Nucleus accumbens (tissue), 56 donors: Measurements from ENCODE around the gene TRPV2.
A peak's percentile ranks its signal among the peaks of the same experiment; 100 is the strongest.
"Not testable (repeated sequence)": the region's sequence is repeated elsewhere in the genome, so short reads cannot be mapped to it uniquely, and the experiment has no call there.

Experiments used
- DNase-seq, 56 donors: peaks; one replicate each; lab custom pipeline; 2025; lab: John Stamatoyannopoulos, UW

The TRPV2 gene

DNA sequence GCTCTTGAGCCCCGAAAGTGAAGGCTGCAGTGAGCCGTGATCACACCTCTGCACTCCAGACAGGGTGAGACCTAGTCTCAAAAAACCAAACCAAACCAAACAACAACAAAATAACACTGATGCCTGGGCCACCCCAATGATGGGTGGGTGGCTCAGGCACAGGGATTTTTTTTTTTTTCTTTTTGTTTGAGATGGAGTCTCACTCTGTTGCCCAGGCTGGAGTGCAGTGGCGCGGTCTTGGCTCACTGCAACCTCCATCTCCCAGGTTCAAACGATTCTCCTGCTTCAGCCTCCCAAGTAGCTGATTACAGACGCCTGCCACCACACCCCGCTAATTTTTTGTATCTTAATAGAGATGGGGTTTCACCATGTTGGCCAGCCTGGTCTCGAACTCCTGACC, 36.9 kb downstream of the TRPV2 start:
- not testable (repeated sequence) for DNase-seq

DNA sequence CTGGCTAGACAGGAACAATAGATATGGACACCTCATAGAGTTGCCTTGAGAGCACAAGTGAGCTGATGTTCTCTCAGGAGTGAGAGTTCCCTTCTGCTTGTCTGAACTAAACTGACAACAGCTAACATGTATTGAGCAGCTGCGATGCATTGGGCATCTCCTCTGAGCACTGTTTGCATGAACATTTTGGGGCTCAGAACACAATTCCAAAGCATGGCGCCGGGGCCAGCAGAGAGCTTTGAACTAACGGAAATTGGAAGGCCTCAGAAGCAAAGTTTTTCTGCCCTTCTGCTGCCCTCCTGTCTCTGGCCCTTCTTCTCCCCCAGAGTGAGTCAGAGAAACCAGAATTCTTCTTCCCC, 38.1 kb downstream of the TRPV2 start:
- DNase-seq, result no peak

DNA sequence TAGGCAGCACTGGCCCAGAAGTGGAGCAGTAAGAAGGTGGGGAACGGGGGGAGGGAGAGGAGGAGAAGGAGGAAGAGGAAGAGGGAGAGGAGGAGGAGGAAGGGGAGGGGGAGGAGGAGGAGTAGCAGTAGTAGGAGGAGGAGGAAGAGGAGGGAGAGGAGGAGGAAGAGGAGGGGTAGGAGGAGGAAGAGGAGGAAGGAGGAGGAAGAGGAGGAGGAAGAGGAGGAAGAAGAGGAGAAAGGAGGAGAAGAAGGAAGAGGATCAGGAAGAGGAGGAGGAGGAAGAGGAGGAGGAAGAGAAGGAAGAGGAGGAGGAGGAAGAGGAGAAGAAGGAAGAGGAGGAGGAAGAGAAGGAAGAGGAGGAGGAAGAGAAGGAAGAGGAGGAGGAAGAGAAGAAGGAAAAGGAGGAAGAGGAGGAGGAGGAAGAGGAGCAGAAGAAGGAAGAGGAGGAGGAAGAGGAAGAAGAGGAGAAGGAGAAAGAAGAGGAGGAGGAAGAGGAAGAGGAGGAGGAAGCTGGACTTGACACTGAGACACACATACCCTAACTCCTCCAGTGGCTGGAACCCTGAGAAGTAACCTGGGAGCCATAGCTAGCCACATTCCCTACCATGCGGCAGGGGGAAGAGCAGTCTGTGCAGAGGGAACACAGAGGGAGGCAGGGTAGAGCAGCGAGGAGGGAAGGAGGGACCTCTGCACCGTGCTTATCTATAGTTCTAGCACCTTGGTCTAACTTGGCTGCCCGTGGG, 40.8 kb downstream of the TRPV2 start:
- DNase-seq, result no peak

DNA sequence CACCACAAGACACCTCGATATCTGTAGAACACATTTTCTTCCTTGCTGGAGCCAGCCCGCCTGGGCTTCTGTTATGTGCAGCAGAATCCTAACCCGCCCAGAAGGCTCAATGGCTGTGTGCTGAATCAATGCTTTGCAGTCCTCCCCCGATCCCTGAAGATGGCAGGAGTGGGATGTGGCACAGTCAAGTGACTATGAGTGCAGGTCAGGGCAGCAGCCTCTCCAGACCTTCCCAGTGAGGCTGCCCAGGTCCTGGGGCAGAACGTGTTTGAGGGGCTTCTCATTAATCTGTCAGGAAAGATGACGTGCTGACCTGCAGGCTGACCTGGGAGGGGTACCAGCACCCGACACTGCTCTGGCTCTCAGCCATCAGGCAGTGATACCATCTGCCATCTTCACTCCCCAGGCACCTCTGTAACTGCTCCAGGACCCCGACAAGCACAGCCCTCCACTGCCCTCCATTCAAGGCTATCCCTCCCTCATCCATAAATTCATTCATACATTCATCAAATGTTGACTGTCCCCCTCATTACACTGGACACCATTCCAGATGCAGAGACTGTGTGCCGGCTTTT, 41.5 kb downstream of the TRPV2 start:
- DNase-seq, result peak in 19 of 56 donors; percentile 5 to 63 (median 21)

DNA sequence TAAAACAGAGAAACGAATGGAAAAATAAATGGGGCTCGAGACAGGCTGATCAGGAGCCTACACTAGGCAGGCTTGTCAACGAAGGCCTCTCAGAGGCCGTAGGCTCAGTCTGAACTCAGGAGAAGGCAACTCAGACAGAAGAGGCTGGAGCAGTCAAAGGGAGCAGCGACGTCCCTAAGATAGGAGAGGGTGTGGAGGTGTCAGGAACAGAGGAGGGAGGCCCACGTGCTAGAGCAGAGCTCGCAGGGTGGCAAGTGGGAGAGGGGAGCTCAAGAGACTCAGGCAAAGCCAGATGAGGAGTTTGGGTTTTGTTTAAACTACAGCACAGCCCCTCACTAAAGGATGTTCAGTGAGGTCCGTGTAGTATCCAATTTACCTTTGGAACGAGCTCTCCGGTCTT, 43.9 kb downstream of the TRPV2 start:
- DNase-seq, result no peak

DNA sequence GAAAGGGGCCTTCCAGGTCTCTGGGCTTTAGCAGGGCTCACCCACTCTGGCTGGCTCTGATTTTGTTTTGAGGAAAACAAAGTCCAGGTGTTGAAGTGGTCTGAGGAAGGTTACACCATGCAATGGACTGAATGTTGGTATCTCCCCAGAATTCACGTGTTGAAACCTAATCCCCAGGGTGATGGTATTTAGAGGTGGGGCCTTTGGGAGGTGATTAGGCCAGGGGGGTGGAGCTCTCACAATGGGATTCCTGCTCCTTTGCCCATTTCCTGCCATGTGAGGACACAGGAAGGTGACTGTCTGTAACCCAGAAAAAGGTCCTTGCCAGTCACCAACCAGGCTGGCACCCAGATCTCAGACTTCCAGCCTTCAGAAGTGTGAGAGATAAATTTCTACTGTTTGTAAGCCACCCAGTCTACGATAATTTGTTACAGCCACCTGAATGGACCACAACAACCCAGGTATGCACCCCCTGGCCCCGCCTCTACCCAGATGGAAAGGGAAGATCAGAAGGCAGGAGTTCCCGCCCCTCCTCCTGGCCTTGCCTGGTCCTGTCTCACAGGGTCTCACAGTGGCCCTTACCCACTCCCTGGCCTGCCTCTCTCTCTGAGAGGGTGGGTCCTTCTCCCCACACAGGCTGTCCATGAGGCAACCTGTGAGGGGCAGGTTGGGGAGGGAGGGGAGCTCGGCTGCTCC, 44.6 kb downstream of the TRPV2 start:
- no peak for DNase-seq

DNA sequence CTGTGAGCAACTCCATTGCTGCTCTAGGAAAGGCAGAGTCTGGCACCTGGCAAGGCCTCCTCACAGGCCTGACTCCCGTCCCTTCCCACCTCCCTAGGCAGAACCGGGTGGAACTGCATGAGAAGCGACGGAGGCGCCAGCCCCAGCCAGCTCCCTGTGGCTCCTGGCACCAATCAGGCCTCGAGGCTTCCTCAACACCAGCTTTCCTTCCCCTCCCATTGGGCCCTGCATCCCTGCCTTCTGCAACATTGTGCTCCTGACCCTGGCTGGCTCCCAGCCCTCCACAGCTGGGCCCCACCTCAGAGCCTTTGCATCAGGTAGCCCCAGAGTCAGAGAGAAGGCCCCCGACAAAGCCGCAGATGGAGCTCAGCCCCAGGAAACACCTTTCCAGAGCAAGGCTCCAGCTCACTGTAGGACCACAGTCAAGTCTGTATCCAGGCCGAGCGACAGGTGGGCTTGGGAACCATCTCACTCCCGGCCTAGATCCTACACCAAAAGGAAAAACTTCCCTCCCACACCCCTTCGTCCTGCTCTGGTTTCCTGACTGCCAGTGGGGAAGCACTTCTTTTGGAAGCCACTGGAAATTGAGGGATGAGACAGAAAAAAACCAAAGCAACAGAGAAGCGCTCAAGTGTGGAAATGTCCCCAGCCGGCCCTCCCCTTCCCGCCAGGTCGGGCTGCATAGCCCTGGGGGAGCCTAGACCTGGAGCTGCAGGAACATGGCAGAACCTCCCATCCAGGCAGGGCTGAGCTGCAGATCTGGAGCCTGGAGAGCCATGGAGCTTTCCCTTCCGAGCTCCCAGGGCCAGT, 45.6 kb downstream of the TRPV2 start:
- no peak for DNase-seq

DNA sequence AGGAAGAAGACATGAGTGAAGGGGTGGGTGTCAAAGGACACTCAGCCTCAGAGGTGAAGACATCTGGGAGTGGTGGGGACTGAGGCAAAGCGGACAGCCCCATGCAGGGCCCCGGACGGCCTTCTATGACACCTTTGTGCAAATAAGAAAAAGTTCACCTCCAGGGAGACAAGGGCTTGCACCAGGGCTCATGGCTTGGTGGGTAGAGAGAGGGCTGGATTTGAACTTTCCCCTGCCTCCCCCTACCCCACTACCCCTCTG, 46.2 kb downstream of the TRPV2 start:
- no peak for DNase-seq

DNA sequence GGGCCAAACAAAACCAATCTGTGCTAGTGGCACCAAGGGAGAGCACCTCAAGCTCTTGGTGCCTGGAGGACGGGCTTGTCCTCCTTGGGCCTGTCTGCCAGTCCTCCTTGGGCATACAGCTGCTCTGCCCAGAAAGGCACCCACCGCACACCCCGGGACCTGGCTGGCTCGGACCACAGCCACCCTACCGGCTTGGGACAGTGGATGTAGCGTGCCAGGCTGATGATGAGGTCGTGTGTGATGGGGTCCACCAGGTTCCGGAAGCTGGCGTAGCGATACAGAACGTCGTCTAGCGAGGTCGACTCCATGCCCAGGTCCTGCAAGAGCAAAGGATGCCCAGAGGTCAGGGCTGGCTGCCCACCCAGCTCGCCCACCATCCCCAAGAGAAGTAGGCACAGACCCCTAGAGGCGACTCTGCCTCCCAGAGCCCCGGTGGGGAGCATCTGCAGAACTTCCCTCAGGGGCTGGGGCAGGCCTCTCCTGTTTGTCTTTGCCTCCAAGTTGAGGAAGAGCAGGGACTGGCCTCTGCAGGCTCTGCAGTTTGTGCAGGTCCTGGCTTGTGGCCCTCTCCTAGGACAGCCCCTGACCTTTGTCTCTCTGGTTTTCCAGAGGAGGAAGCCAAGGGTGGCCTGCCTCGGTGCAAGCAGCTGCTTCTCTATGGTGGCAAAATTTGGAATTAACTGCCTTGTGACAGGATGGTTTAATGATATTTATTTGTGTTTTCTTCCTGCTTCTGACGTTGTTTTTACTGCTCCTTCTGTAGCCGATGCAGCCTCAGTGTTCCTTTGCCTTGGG, 46.9 kb downstream of the TRPV2 start:
- DNase-seq, result no peak

DNA sequence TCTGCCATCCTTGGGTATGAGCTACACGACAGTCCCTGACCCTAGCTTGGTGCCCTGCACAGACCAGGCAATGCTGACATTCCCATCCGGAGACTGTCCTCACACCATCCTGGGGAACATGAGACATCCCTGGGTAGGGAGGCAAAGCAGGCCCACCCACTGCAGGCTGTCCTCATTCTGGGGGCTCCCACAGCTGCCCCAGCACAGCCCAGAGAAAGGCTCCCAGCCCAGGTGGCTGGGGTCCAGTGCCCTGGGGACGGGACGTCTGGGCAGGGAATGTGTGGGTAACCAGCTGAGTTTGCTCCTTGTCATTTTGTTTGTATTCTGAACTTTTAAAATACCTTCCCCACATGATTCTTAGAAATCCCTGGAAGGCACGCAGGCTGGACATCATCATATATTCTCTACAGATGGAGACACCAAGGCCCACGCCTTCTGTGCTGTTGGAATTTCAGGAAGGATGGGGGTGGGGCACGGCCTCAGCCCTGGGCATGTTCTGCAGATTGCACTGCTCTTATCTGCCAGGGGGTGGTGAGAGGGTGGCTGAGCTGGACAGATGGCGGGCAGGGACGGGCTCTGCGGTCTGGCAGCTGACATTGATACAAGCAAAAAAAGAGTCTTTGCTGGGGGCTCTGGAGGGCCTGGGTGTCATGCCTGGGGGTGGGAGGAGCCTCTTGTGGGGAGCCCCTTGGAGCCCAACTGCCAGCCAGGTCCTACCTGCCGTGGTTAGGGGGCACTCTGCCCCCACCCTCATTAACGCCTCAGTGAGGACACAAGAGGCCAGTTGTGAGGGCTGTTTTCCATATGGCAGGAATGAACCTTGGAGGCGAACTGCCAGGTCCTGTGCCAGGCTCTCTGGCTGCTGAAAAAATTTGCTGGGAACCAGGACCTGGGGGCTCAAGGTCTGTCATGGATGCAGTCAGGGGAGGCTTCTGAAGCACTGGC, 48.3 kb downstream of the TRPV2 start:
- DNase-seq, result no peak

DNA sequence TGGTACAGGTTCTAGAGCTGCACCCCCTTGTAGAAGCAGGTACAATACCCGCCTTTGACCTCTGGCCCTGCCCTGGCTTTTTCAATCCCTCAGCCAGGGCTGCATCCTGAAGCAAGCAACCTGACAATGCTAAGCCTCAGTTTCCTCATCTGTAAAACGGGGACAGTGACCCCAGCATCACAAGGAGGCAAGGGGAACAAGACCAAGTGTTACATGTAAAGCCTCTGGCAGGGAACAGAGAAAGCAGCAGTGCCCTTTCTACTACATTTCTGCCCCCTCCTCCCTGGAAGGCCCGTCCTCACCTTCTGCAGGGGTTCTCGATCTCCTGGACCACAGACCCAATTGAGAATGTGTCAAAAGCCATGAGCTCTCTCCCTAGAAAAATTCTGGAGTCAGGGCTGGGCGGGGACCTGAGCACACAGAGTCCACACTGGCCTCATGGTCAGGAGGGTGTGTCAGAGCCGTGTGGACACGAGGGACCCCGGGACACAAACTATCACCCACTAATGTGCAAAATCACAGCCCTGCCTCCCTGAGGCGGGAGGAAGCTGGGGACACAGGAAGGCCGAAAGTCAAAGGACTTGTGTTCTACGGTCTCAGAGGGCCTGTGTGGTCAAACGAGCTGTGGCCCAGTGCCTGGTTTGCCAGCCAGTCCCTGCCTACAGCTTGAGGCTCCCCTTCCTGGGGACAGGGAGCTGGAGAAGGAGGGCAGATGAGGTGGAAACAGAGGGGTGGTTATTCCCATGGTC, 49.1 kb downstream of the TRPV2 start:
- no peak for DNase-seq

DNA sequence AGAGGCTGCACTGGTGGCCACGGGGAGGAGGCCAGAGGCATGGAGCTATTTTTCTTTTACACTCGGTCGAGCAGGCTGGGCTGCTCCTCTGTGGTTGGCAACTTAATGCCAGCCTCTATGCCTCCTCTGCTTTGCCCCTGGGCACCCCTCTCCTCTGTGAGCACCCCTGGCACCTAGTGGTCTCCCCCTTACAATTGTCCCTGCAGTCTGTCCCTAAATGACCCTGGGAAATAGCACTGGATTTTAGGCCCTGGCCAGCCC, 49.6 kb downstream of the TRPV2 start:
- DNase-seq, result no peak

DNA sequence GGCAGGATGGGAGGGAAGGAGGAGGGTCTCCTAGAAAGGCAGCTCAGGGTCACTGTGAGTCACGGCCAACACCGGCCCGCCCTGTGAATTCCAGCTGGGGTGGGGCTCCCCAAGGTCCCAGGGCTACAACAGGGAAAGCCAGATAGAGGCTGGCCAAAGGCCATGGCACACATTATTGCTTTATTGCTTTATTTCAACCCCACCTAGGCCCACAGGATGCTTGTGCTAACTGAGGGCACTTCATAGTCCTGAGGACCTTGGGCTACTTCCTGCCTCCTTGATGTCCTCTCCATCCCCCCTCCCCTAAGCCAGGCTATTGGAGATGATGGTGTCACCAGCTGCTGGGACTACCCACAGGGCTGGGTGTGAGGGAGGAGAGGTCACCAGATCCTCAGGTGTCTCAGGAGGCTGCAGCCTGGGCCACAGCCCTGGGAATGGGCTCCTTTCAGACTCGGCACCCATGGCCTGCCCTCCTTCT, 50.5 kb downstream of the TRPV2 start:
- DNase-seq, result no peak

DNA sequence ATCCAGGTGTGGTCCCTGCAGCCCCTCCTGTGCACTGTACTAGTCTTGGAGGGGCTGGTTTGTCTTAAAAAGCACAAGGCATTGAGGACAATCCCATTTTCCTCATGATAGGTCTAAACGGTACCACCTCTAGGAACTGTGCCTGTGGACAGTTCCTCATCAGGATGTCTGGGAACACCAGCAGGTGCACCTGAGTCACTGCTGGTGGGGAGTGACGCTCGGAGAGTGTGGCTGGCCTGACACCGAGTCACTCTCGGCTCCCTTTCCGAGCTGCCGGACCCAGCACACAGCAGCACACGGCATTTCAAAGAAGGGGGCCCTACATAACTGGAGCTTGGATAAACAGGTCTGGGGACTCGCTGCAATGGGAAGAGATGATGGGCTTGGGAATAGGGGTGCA, 51.0 kb downstream of the TRPV2 start:
- DNase-seq, result no peak

DNA sequence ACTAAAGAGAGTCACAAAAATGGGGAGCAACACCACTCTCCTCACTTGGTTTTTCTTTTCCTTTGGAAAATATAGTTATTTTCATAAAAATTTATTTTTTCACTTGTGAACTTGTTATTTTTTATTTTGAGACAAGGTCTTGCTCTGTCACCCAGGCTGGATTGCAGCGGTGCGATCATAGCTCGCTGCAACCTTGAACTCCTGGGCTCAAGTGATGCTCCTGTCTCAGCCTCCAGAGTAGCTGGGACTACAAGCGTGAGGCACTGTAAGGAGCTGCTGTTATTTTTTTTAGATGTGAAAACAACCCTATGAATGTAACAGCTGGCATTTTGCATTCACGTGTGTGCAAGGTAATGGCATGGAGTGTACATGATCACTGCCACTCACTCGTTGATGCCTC, 51.7 kb downstream of the TRPV2 start:
- no peak for DNase-seq

DNA sequence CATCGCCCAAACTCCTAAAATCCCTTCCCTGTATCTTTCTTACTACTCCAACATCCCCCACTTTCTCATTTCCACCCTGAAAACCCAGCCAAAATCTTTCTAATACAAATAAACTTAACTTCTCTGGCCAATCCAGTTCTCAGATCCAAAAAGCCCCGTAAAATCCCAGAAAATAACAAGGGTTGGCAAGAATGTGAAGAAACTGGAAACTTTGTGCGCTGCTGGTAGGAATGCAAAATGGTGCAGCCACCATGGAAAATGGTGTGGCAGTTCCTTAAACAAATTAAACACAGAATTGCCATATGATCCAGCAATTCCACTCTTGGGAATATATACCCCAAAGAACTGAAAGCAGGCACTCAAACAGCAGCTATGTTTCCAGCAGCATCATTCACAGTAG, 52.5 kb downstream of the TRPV2 start:
- DNase-seq, result no peak

DNA sequence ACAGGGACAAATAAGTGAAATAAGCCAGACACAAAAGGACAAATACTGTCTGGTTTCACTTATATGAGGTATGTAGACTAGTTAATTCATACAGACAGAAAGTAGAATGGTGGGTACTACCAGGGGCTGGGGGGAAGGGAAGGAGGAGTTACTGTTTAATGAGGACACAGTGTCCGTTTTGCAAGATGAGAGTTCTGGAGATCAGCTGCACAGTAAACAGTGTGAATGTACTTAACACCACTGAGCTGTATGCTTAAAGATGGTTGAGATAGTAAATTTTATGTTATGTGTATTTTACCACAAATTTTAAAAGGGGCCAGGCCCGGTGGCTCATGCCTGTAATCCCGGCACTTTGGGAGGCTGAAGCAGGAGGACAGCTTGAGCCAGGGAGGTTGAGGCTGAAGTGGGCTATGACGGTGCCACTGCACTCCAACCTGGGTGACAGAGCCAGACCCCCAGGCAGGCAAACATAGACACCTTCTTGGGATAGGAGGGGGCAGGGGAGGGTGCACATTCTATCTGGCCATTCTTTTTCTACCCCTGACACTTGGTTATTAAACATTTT, 53.1 kb downstream of the TRPV2 start:
- DNase-seq, result no peak

DNA sequence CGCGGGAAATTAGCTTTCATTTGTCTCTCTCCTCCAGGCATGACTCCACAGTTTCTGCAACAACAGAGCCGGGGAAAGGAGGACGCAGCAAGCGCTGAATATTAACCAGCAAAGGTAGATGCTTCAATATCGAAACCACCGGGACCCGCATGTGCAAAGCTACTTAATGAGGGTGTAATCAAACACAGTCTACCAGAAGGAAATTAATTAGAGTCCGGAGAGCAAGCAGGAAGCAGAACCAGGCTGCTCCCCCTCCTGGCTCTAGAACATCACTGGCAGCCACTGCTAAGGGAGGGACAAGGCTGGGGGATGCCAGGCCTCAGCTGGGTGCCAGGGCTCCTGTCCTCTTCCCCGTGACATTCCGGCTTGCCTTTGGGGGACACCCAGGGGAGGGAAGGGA, 54.9 kb downstream of the TRPV2 start:
- peak in 33 of 56 donors; percentile 7 to 73 (median 29) for DNase-seq

DNA sequence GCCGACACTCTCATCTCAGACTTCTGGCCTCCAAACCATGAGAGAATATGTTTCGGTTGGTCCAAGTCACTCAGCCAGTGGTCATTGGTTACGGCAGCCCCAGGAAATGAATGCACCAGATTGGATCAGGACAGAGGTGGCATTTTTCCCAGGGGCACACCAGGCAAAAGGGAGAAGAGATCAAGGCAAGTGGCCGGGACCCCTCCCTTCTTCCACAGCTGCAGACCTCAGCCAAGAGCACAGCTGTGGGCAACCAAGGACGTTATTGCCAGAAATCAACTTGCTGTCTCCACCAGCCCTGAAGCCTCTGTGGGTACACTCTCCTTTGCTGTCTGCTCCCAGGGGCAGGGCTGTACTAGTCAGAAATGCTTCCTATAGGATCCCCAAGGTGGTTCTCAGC, 55.9 kb downstream of the TRPV2 start:
- no peak for DNase-seq
